H1 (cell line): ENCODE measurements around the gene NLK. TPM values are rescaled to one million over a fixed set of nuclear protein-coding genes. Genes with fewer than 3 reads are reported as not detected.
A peak's percentile ranks its signal among the peaks of the same experiment; 100 is the strongest.

Experiments used
- CTCF ChIA-PET: fragments of 300-600 bp; sonication (Branson Sonifier 250); formaldehyde crosslinking; loops from one replicate; lab custom pipeline; 2021; ENCODE audit not compliant: partially characterized antibody; lab: Charles Lee
- POLR2A ChIA-PET: fragments of 300-600 bp; sonication (Branson Sonifier 250); formaldehyde crosslinking; loops from one replicate; lab custom pipeline; 2021; ENCODE audit warnings: inconsistent platforms; ENCODE audit not compliant: partially characterized antibody; lab: Charles Lee
- DNase-seq, 2 experiments: peaks; one replicate each; pipeline versions ENCODE4 v3.0.0 to v3.0.0-alpha.2; 2010 to 2022; ENCODE audit warnings: low spot score in 2 of 2, low read depth in 1 of 2, mixed read lengths in 1 of 2
- FAIRE-seq: peaks from 2 replicates; lab custom pipeline; 2011; peaks lifted over from hg19 to GRCh38; lab: Jason Lieb, UNC
- H2AFZ ChIP-seq: 2 replicates; pipeline ENCODE4 v1.8.1; 2012; ENCODE audit warnings: low read length, inconsistent platforms
- H2AK5ac ChIP-seq: 2 replicates; pipeline ENCODE4 v1.6.1; 2013; ENCODE audit warnings: low read depth, low read length
- H2BK120ac ChIP-seq: replicated peaks from 2 replicates; pipeline ENCODE3; 2013; ENCODE audit warnings: low read depth, low read length, inconsistent platforms
- H2BK12ac ChIP-seq: 2 replicates; pipeline ENCODE4 v1.6.1; 2013; ENCODE audit warnings: low read depth, low read length
- H2BK15ac ChIP-seq: 2 replicates; pipeline ENCODE4 v1.6.1; 2013; ENCODE audit warnings: low read length
- H2BK20ac ChIP-seq: 2 replicates; pipeline ENCODE4 v1.6.1; 2013; ENCODE audit warnings: low read length
- H2BK5ac ChIP-seq: 2 replicates; pipeline ENCODE4 v1.6.1; 2013; ENCODE audit warnings: low read depth, low read length
- H3K14ac ChIP-seq: 2 replicates; pipeline ENCODE4 v1.6.1; 2013; ENCODE audit warnings: inconsistent platforms; ENCODE audit not compliant: insufficient read length
- H3K18ac ChIP-seq: 2 replicates; pipeline ENCODE4 v1.6.1; 2013; ENCODE audit warnings: low read length; ENCODE audit errors: extremely low read depth
- H3K23ac ChIP-seq: 2 replicates; pipeline ENCODE4 v1.6.1; 2013; ENCODE audit warnings: inconsistent platforms; ENCODE audit not compliant: insufficient read length
- H3K23me2 ChIP-seq: 2 replicates; pipeline ENCODE4 v1.6.1; 2013; ENCODE audit warnings: low read depth, low read length
- H3K27ac ChIP-seq: 2 replicates; pipeline ENCODE4 v1.6.1; 2011; ENCODE audit warnings: low read depth, low read length, inconsistent platforms
- H3K27me3 ChIP-seq, 4 experiments: replicated peaks in 1 of 4; 1 replicate in 1 of 4; 2 replicates in 3 of 4; pipeline versions ENCODE4 v1.6.1 to v1.8.1; 2011 to 2013; ENCODE audit warnings: low read length in 3 of 4, mild to moderate bottlenecking in 3 of 4, inconsistent platforms in 2 of 4, mixed read lengths in 2 of 4, moderate library complexity in 1 of 4; ENCODE audit not compliant: control insufficient read depth in 3 of 4, insufficient read depth in 3 of 4; ENCODE audit errors: extremely low read depth in 1 of 4
- H3K36me3 ChIP-seq, 4 experiments: 2 replicates each; pipeline versions ENCODE4 v1.6.1 to v1.8.1; 2011 to 2013; ENCODE audit warnings: mild to moderate bottlenecking in 4 of 4, low read length in 3 of 4, moderate library complexity in 2 of 4, control low read depth in 1 of 4, inconsistent platforms in 1 of 4; ENCODE audit not compliant: insufficient read depth in 4 of 4, control insufficient read depth in 2 of 4
- H3K4ac ChIP-seq: replicated peaks from 2 replicates; pipeline ENCODE3; 2013; ENCODE audit warnings: low read length, low read depth, mixed read lengths, inconsistent platforms; ENCODE audit not compliant: insufficient read length
- H3K4me1 ChIP-seq, 4 experiments: replicated peaks in 1 of 4; 1 replicate in 1 of 4; 2 replicates in 3 of 4; pipeline versions ENCODE4 v1.6.1 to v1.8.1; 2011 to 2013; ENCODE audit warnings: low read length in 3 of 4, inconsistent platforms in 2 of 4, mixed read lengths in 1 of 4; ENCODE audit not compliant: insufficient read depth in 4 of 4, control insufficient read depth in 3 of 4
- H3K4me2 ChIP-seq, 2 experiments: 2 replicates each; pipeline versions ENCODE4 v1.6.1 to v1.8.1; 2011 to 2013; ENCODE audit warnings: low read depth in 2 of 2, low read length in 2 of 2, control low read depth in 1 of 2, inconsistent platforms in 1 of 2, mild to moderate bottlenecking in 1 of 2; ENCODE audit not compliant: insufficient read depth in 1 of 2
- H3K4me3 ChIP-seq, 4 experiments: fragments of 200-600, 300-600 bp in 1 of 4; sonication (generic), shearing (Covaris generic), sonication (Bioruptor Twin) in 1 of 4; 2 replicates each; pipeline versions ENCODE4 v1.5.1 to v1.8.1; 2011 to 2016; ENCODE audit warnings: low read length in 4 of 4, low read depth in 3 of 4, control low read depth in 2 of 4, inconsistent platforms in 2 of 4, mild to moderate bottlenecking in 2 of 4, mixed read lengths in 1 of 4, moderate library complexity in 1 of 4; ENCODE audit not compliant: insufficient read depth in 2 of 4; ENCODE audit errors: extremely low read depth in 1 of 4
- H3K56ac ChIP-seq: replicated peaks from 2 replicates; pipeline ENCODE3; 2013; ENCODE audit warnings: low read depth, mild to moderate bottlenecking, mixed read lengths, low read length, inconsistent platforms; ENCODE audit not compliant: insufficient read length
- H3K79me1 ChIP-seq: 2 replicates; pipeline ENCODE4 v1.6.1; 2013; ENCODE audit warnings: low read depth, low read length, control low read depth
- H3K79me2 ChIP-seq, 2 experiments: 2 replicates each; pipeline versions ENCODE4 v1.6.1 to v1.8.1; 2012 to 2013; ENCODE audit warnings: low read length in 2 of 2, mild to moderate bottlenecking in 2 of 2, inconsistent platforms in 1 of 2; ENCODE audit not compliant: insufficient read depth in 2 of 2, control insufficient read depth in 1 of 2
- H3K9ac ChIP-seq, 4 experiments: replicated peaks in 1 of 4; 1 replicate in 1 of 4; 2 replicates in 3 of 4; pipeline versions ENCODE4 v1.6.1 to v1.8.1; 2011 to 2013; ENCODE audit warnings: low read depth in 3 of 4, low read length in 3 of 4, control low read depth in 2 of 4, mild to moderate bottlenecking in 2 of 4, moderate library complexity in 2 of 4, inconsistent platforms in 1 of 4; ENCODE audit errors: extremely low read depth in 1 of 4
- H3K9me3 ChIP-seq, 2 experiments: 2 replicates each; pipeline versions ENCODE4 v1.6.1 to v1.8.1; 2012 to 2013; ENCODE audit warnings: mild to moderate bottlenecking in 2 of 2, moderate library complexity in 2 of 2, control low read depth in 1 of 2, inconsistent platforms in 1 of 2, low read depth in 1 of 2, low read length in 1 of 2, mixed read lengths in 1 of 2; ENCODE audit not compliant: insufficient read depth in 2 of 2
- H4K20me1 ChIP-seq, 2 experiments: replicated peaks in 1 of 2; 2 replicates each; pipeline versions ENCODE3 to v1.8.1; 2011 to 2013; ENCODE audit warnings: inconsistent platforms in 2 of 2, low read length in 2 of 2, mild to moderate bottlenecking in 1 of 2; ENCODE audit not compliant: insufficient read depth in 2 of 2, control insufficient read depth in 1 of 2
- H4K5ac ChIP-seq: 2 replicates; pipeline ENCODE4 v1.6.1; 2013; ENCODE audit warnings: low read length, low read depth, mixed read lengths, inconsistent platforms; ENCODE audit not compliant: insufficient read length
- H4K8ac ChIP-seq: 2 replicates; pipeline ENCODE4 v1.8.0; 2013; ENCODE audit warnings: mild to moderate bottlenecking, moderate library complexity, low read length, inconsistent platforms; ENCODE audit not compliant: insufficient read depth; ENCODE audit errors: extremely low read depth
- H4K91ac ChIP-seq: replicated peaks from 2 replicates; pipeline ENCODE3; 2013; ENCODE audit warnings: low read length, mixed read lengths, inconsistent platforms; ENCODE audit not compliant: insufficient read length
- CEBPB ChIP-seq: IDR thresholded peaks from 2 replicates; pipeline ENCODE4 v1.6.1; 2012; ENCODE audit warnings: low read depth, low read length
- KDM5A ChIP-seq: fragments of 200-600 bp; IDR thresholded peaks from 2 replicates; pipeline ENCODE4 v1.7.1; 2012; ENCODE audit warnings: mild to moderate bottlenecking, low read length, inconsistent platforms, mixed read lengths
- WGBS, 2 experiments: shearing (Covaris generic) in 1 of 2; methylation state at CpG; one replicate each; pipeline versions ENCODE4 v1.1.6 to v1.1.7; 2013 to 2015; ENCODE audit warnings: low lambda C conversion rate in 2 of 2, mixed read lengths in 2 of 2, inconsistent platforms in 1 of 2, low coverage in 1 of 2, missing lambda C conversion rate in 1 of 2; ENCODE audit not compliant: insufficient replicate concordance in 2 of 2, insufficient coverage in 1 of 2, insufficient read length in 1 of 2; ENCODE audit errors: extremely low coverage in 1 of 2, missing lambda C conversion rate in 1 of 2; 5-methylcytosine and 5-hydroxymethylcytosine counted together
- polyA plus RNA-seq, 7 experiments: library from polyadenylated mRNA; depleted of rRNA in 3 of 7; stranded (reverse) in 5 of 7; unstranded in 2 of 7; fragments of >200 nt in 5 of 7; fragments of 200-250 nt in 2 of 7; gene quantifications; 1 replicate in 5 of 7; 2 replicates in 1 of 7; 4 replicates in 1 of 7; pipeline versions ENCODE4 v1.2.1 to v1.2.3, GENCODE V29; 2011 to 2013; ENCODE audit warnings: missing spikeins in 2 of 7, mixed read lengths in 2 of 7
- total RNA-seq: library from RNA; stranded (reverse); fragmentation: NEBNext Ultra II Directional; extraction: Animal tissue kit (Norgen Biotek cat#: 25700); gene quantifications from 2 replicates; pipeline ENCODE4 v1.2.1, GENCODE V29; 2021
- TF ChIP-seq, protein P1 (sequence below): IDR thresholded peaks from 2 replicates; pipeline ENCODE4 v1.6.1; 2011; ENCODE audit warnings: low read depth, mild to moderate bottlenecking, low read length; ENCODE audit not compliant: insufficient read depth

NLK gene
- total and polyA plus RNA-seq, 2 of the 8 experiments (the other 6 are each of a cell fraction or from before 2014, with no cell fraction given), result 30.8 to 49.9 TPM

DNA sequence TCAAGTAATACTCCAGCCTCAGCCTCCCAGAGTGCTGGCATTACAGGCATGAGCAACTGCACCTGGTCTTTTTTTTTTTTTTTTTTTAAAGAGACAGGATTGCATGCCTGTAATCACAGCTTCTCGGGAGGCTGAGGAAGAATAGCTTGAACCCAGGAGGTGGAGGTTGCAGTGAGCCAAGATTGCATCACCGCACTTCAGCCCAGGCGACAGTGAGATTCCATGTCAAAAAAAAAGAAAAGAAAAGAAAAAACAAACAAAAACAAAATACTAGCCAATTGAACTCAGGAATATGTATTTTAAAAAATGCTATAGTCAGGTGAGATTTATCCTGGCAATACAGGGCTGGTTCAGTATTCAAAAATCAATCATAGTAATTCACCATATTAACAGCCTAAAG lies 158.8 kb downstream of the NLK start:
- Histone ChIP-seq H3K4me3 (no peak overlapping the region), H2BK20ac (no peak overlapping the region), H3K79me2 (no peaks in the 10 kb centered on the region), H3K9ac (no peak overlapping the region), H4K5ac (no peak overlapping the region), H3K9me3 (no peaks in the 10 kb centered on the region), H3K56ac (no peak overlapping the region), H4K91ac (no peak overlapping the region), H2AK5ac (no peak overlapping the region), H3K27me3 (no peaks in the 10 kb centered on the region), H2BK120ac (no peak overlapping the region), H2AFZ (no peak overlapping the region), H3K27ac (no peak overlapping the region), H2BK12ac (no peak overlapping the region), H3K79me1 (no peaks in the 10 kb centered on the region), H3K4ac (no peak overlapping the region), H3K14ac (no peak overlapping the region), H3K4me1 (no peaks in the 10 kb centered on the region), H3K23me2 (no peaks in the 10 kb centered on the region), H3K4me2 (no peak overlapping the region), H3K36me3 (peaks cover 0 to 6% (median 1%) of the 10 kb centered on the region in 4 experiments; a peak in 3 of 8 replicates), H3K18ac (no peak overlapping the region), H4K20me1 (no peaks in the 10 kb centered on the region), H3K23ac (no peak overlapping the region), H4K8ac (no peak overlapping the region), H2BK15ac (no peak overlapping the region), H2BK5ac (no peak overlapping the region)
- DNase-seq (no peak), FAIRE-seq (no peak)
- TF ChIP-seq, protein P1, sequence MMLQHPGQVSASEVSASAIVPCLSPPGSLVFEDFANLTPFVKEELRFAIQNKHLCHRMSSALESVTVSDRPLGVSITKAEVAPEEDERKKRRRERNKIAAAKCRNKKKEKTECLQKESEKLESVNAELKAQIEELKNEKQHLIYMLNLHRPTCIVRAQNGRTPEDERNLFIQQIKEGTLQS, result 0 out of 2 replicates have a peak, but pooled peaks have one; percentile 33
- no peak for TF ChIP-seq KDM5A
- TF ChIP-seq CEBPB, result peak; percentile 84
- ChIA-PET POLR2A (no interaction called here), CTCF (interaction anchor here (0.6 to 2.3 kb wide), 3 partner anchors 21 to 532 kb away, joined by 3 to 6 read pairs (median 4); no protein-coding TSS in a partner anchor)
- WGBS, 2 experiments, result 63% methylated on average over 3 of the region's 3 CpGs; no CpG with 5 or more reads in 1 of the 2 experiments
